ENCODE measurements around the gene ARHGAP26. TPM values are rescaled to one million over a fixed set of nuclear protein-coding genes. Genes with fewer than 3 reads are reported as not detected.

The ARHGAP26 gene
- total RNA-seq, 1 donor from 2014 or later: 8.6 TPM

- TF ChIP-seq, protein P1, sequence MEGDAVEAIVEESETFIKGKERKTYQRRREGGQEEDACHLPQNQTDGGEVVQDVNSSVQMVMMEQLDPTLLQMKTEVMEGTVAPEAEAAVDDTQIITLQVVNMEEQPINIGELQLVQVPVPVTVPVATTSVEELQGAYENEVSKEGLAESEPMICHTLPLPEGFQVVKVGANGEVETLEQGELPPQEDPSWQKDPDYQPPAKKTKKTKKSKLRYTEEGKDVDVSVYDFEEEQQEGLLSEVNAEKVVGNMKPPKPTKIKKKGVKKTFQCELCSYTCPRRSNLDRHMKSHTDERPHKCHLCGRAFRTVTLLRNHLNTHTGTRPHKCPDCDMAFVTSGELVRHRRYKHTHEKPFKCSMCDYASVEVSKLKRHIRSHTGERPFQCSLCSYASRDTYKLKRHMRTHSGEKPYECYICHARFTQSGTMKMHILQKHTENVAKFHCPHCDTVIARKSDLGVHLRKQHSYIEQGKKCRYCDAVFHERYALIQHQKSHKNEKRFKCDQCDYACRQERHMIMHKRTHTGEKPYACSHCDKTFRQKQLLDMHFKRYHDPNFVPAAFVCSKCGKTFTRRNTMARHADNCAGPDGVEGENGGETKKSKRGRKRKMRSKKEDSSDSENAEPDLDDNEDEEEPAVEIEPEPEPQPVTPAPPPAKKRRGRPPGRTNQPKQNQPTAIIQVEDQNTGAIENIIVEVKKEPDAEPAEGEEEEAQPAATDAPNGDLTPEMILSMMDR (IDR thresholded peaks at IDR 0.05; ENCODE audit: insufficient read depth, low read length, poor library complexity, severe bottlenecking): no peak
- Histone ChIP-seq H3K36me3 (ENCODE audit: control insufficient read depth, insufficient read depth, low read length) (no peaks in the 10 kb centered on the region), H3K27me3 (ENCODE audit: control insufficient read depth, insufficient read depth, low read length) (no peaks in the 10 kb centered on the region), H3K4me3 (ENCODE audit: low read depth, low read length) (no peak overlapping the region)
- DNase-seq (ENCODE audit: low read depth): no peak
Observed at GRCh38 chr5:143219696-143220095, 449.5 kb downstream of the ARHGAP26 start.

- no peak for DNase-seq (ENCODE audit: low read depth)
- no peaks in the 10 kb centered on the region for H3K27me3 ChIP-seq (ENCODE audit: control insufficient read depth, insufficient read depth, low read length)
- H3K4me3 ChIP-seq (ENCODE audit: low read depth, low read length): no peak overlapping the region
- H3K36me3 ChIP-seq (ENCODE audit: control insufficient read depth, insufficient read depth, low read length): no peaks in the 10 kb centered on the region
- TF ChIP-seq, protein P1 (IDR thresholded peaks at IDR 0.05; ENCODE audit: insufficient read depth, low read length, poor library complexity, severe bottlenecking): no peak
Observed at GRCh38 chr5:143220748-143221251, 450.6 kb downstream of the ARHGAP26 start.

DNA sequence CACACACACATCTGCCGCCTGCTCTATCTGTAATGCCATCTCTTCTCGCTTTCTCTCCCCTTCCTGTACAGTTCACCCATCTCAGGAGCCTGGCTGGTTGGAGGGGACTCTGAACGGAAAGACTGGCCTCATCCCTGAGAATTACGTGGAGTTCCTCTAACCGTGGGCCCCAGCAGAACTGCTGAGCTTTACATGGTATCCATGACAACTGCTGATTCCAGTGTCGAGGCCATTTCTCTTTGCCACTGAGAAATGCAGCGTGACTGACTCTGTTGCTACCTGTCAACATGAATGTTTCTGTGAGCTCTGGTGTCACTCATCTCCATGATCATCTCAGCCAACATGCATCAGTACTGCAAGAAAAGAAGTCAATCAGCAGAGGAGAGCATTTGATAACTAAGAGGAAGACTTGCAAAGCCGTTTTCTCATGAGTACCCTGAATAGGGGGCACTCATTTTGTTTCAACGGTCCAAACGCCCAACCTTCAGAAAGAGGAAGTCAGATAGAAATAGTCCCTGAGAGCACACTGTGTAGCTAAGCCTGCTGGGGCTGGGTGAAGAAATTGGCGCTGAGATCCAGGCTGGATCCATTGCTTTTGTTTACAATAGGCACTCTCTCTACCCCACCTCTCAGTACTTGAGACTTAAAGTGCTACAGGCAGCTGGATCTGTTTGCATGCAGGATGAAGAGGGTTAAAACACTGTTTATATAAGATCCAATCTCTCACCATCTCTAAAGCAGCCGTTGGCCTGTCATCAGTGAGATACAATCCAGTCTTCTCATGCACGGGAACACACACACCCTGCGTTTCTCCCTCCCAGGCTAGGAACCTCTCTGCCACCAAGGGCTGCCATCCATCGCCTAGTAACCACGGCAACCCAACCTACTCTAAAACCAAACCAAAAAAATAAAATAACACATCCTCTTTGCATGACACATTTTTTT lies 452.4 kb downstream of the ARHGAP26 start:
- DNase-seq (ENCODE audit: low read depth): no peak
- Histone ChIP-seq H3K36me3 (ENCODE audit: control insufficient read depth, insufficient read depth, low read length) (no peaks in the 10 kb centered on the region), H3K4me3 (ENCODE audit: low read depth, low read length) (no peak overlapping the region), H3K27me3 (ENCODE audit: control insufficient read depth, insufficient read depth, low read length) (no peaks in the 10 kb centered on the region)
- TF ChIP-seq, protein P1 (IDR thresholded peaks at IDR 0.05; ENCODE audit: insufficient read depth, low read length, poor library complexity, severe bottlenecking): no peak

DNA sequence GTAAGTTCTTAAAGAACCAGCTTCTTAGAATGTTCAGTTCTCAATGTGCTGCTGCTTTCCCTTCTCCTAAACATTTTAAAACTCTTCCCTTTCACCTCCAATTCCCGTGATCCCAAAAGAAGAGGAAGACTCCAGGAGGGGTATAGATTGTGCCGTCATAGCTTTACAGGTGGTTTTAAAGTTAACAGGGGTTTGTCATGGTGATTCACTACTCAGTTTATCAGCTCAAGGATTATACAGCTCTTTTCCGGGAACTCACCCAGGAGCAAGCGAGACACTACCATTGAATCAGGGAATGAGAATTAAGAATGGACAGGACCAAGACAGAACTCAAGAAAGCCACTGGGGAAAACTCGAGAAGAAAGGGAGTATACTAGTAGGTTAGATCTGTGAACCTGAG lies 454.5 kb downstream of the ARHGAP26 start:
- H3K4me3 ChIP-seq (ENCODE audit: low read depth, low read length): no peak overlapping the region
- no peaks in the 10 kb centered on the region for H3K36me3 ChIP-seq (ENCODE audit: control insufficient read depth, insufficient read depth, low read length)
- no peaks in the 10 kb centered on the region for H3K27me3 ChIP-seq (ENCODE audit: control insufficient read depth, insufficient read depth, low read length)
- no peak for DNase-seq (ENCODE audit: low read depth)
- TF ChIP-seq, protein P1 (IDR thresholded peaks at IDR 0.05; ENCODE audit: insufficient read depth, low read length, poor library complexity, severe bottlenecking): no peak

DNA sequence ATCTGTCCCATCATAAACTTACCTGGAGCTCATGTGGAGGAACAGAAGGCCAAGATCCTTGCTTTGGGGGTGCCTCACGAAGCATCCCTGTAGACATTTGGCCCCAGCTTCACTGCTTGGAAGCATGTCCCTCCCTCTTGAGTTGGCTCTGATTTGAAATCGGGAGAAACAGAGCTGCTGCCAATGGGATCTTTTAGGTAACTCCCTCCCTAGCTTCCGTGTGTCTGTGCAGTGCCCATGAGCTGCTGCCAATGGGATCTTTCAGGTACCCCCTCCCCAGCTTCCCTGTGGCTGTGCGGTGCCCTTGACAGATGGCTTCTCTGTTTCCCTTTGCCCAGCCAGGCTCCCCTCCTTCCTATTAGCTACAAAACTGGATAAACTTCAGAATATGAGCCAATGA lies 455.3 kb downstream of the ARHGAP26 start:
- Histone ChIP-seq H3K4me3 (ENCODE audit: low read depth, low read length) (no peak overlapping the region), H3K36me3 (ENCODE audit: control insufficient read depth, insufficient read depth, low read length) (no peaks in the 10 kb centered on the region), H3K27me3 (ENCODE audit: control insufficient read depth, insufficient read depth, low read length) (no peaks in the 10 kb centered on the region)
- TF ChIP-seq, protein P1 (IDR thresholded peaks at IDR 0.05; ENCODE audit: insufficient read depth, low read length, poor library complexity, severe bottlenecking): no peak
- DNase-seq (ENCODE audit: low read depth): no peak
